Measurements from ENCODE around the gene GRK5.

Gene GRK5

DNA sequence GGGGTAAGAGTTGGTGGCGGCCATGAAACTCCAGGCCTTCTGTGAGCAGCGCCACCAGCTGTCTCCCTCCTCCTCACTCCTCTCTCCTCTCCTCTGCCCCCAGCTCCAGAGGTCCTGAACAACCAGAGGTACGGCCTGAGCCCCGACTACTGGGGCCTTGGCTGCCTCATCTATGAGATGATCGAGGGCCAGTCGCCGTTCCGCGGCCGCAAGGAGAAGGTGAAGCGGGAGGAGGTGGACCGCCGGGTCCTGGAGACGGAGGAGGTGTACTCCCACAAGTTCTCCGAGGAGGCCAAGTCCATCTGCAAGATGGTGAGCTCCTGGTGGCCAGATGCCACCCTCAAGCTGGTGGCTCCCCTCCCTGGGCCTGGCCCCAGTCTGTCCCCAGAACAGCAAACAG, 236.1 kb downstream of the GRK5 start:
- Histone ChIP-seq H3K9ac (ENCODE audit: low read length in 5 of 5) (no peak overlapping the region), H3K27me3 (ENCODE audit: control insufficient read depth in 5 of 5, insufficient read depth in 4 of 5, low read length in 5 of 5) (peaks cover 0 to 3% (median 0%) of the 10 kb centered on the region in 5 donors), H3K36me3 (ENCODE audit: control insufficient read depth in 5 of 5, insufficient read depth in 5 of 5, low read length in 5 of 5) (peaks cover 0 to 45% (median 24%) of the 10 kb centered on the region in 5 donors), H3K4me1 (ENCODE audit: control insufficient read depth in 5 of 5, insufficient read depth in 5 of 5, low read length in 5 of 5) (peaks cover 11 to 36% (median 18%) of the 10 kb centered on the region in 5 donors), H3K27ac (ENCODE audit: low read depth, low read length) (no peak overlapping the region), H3K9me3 (ENCODE audit: control insufficient read depth in 5 of 5, low read length in 5 of 5) (peaks cover 0 to 3% (median 0%) of the 10 kb centered on the region in 5 donors), H3K4me3 (ENCODE audit: low read depth in 1 of 5, low read length in 5 of 5) (no peak overlapping the region)

GRCh38 chr10:119443970-119444660, 236.7 kb downstream of the GRK5 start:
- Histone ChIP-seq H3K4me3 (ENCODE audit: low read depth in 1 of 5, low read length in 5 of 5) (no peak overlapping the region), H3K4me1 (ENCODE audit: control insufficient read depth in 5 of 5, insufficient read depth in 5 of 5, low read length in 5 of 5) (peaks cover 13 to 39% (median 18%) of the 10 kb centered on the region in 5 donors), H3K36me3 (ENCODE audit: control insufficient read depth in 5 of 5, insufficient read depth in 5 of 5, low read length in 5 of 5) (peaks cover 0 to 47% (median 30%) of the 10 kb centered on the region in 5 donors), H3K27me3 (ENCODE audit: control insufficient read depth in 5 of 5, insufficient read depth in 4 of 5, low read length in 5 of 5) (peaks cover 0 to 3% (median 0%) of the 10 kb centered on the region in 5 donors), H3K9me3 (ENCODE audit: control insufficient read depth in 5 of 5, low read length in 5 of 5) (peaks cover 0 to 1% (median 0%) of the 10 kb centered on the region in 5 donors), H3K27ac (ENCODE audit: low read depth, low read length) (no peak overlapping the region), H3K9ac (ENCODE audit: low read length in 5 of 5) (no peak overlapping the region)

DNA sequence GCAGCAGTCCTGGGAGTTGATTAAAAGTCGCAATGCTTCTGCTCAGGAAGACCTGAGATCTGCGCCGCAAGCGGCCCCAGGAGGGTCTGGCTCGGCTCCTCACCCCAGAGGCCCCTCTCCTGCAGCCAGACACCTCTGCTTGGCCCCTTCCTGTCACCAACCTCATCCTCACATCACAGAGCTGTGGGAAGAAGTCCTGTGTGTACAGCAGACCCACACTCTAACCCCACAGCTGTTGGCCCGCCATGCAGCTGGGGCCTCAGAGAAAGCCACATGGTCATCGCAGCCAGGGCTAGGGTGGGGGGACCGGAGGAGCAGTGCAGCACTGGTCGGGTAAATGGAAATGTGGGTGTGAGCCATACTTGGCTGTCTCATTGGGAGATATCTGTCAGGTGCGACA, 237.5 kb downstream of the GRK5 start:
- H3K36me3 ChIP-seq (ENCODE audit: control insufficient read depth in 5 of 5, insufficient read depth in 5 of 5, low read length in 5 of 5) = peaks cover 0 to 49% (median 33%) of the 10 kb centered on the region in 5 donors

GRCh38 chr10:119445311-119445934, 238.1 kb downstream of the GRK5 start:
- no peak overlapping the region for H3K27ac ChIP-seq (ENCODE audit: low read depth, low read length)
- H3K27me3 ChIP-seq (ENCODE audit: control insufficient read depth in 5 of 5, insufficient read depth in 4 of 5, low read length in 5 of 5) = peaks cover 0 to 3% (median 0%) of the 10 kb centered on the region in 5 donors
- H3K36me3 ChIP-seq (ENCODE audit: control insufficient read depth in 5 of 5, insufficient read depth in 5 of 5, low read length in 5 of 5) = peaks cover 0 to 55% (median 36%) of the 10 kb centered on the region in 5 donors
- peaks cover 19 to 48% (median 30%) of the 10 kb centered on the region in 5 donors for H3K4me1 ChIP-seq (ENCODE audit: control insufficient read depth in 5 of 5, insufficient read depth in 5 of 5, low read length in 5 of 5)
- no peak overlapping the region for H3K4me3 ChIP-seq (ENCODE audit: low read depth in 1 of 5, low read length in 5 of 5)
- H3K9me3 ChIP-seq (ENCODE audit: control insufficient read depth in 5 of 5, low read length in 5 of 5) = no peaks in the 10 kb centered on the region
- no peak overlapping the region for H3K9ac ChIP-seq (ENCODE audit: low read length in 5 of 5)

More for the DNA sequence above, 237.5 kb downstream of the GRK5 start:
- Histone ChIP-seq H3K27me3 (ENCODE audit: control insufficient read depth in 5 of 5, insufficient read depth in 4 of 5, low read length in 5 of 5) (peaks cover 0 to 3% (median 0%) of the 10 kb centered on the region in 5 donors), H3K4me1 (ENCODE audit: control insufficient read depth in 5 of 5, insufficient read depth in 5 of 5, low read length in 5 of 5) (peaks cover 14 to 43% (median 24%) of the 10 kb centered on the region in 5 donors), H3K9ac (ENCODE audit: low read length in 5 of 5) (no peak overlapping the region), H3K27ac (ENCODE audit: low read depth, low read length) (no peak overlapping the region), H3K4me3 (ENCODE audit: low read depth in 1 of 5, low read length in 5 of 5) (no peak overlapping the region), H3K9me3 (ENCODE audit: control insufficient read depth in 5 of 5, low read length in 5 of 5) (no peaks in the 10 kb centered on the region)

DNA sequence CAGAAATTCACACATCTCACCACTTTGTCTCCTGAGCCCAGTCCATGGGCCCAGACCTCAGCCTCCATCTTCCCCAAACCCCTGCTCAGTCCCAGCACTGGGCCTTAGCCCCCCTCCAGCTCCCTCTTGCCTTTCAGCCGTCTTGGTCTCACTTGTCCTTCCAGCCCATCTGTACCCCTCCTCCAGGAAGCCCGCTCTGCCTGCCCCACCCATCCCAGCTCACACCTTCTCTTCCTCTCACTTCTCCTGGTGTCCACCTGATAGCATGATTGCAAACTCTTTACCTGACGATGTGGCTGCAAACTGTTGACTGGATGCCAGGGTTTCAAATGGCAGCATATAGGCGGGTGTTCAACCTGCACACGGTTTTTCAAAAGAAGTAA, 238.6 kb downstream of the GRK5 start:
- H3K27ac ChIP-seq (ENCODE audit: low read depth, low read length) = no peak overlapping the region
- H3K9me3 ChIP-seq (ENCODE audit: control insufficient read depth in 5 of 5, low read length in 5 of 5) = no peaks in the 10 kb centered on the region
- no peak overlapping the region for H3K4me3 ChIP-seq (ENCODE audit: low read depth in 1 of 5, low read length in 5 of 5)
- no peak overlapping the region for H3K9ac ChIP-seq (ENCODE audit: low read length in 5 of 5)
- H3K4me1 ChIP-seq (ENCODE audit: control insufficient read depth in 5 of 5, insufficient read depth in 5 of 5, low read length in 5 of 5) = peaks cover 16 to 48% (median 30%) of the 10 kb centered on the region in 5 donors
- H3K36me3 ChIP-seq (ENCODE audit: control insufficient read depth in 5 of 5, insufficient read depth in 5 of 5, low read length in 5 of 5) = peaks cover 0 to 57% (median 36%) of the 10 kb centered on the region in 5 donors
- peaks cover 0 to 3% (median 0%) of the 10 kb centered on the region in 5 donors for H3K27me3 ChIP-seq (ENCODE audit: control insufficient read depth in 5 of 5, insufficient read depth in 4 of 5, low read length in 5 of 5)

GRCh38 chr10:119446441-119447277, 239.3 kb downstream of the GRK5 start:
- Histone ChIP-seq H3K9me3 (ENCODE audit: control insufficient read depth in 5 of 5, low read length in 5 of 5) (no peaks in the 10 kb centered on the region), H3K4me1 (ENCODE audit: control insufficient read depth in 5 of 5, insufficient read depth in 5 of 5, low read length in 5 of 5) (peaks cover 10 to 40% (median 25%) of the 10 kb centered on the region in 5 donors), H3K4me3 (ENCODE audit: low read depth in 1 of 5, low read length in 5 of 5) (no peak overlapping the region), H3K9ac (ENCODE audit: low read length in 5 of 5) (no peak overlapping the region), H3K27me3 (ENCODE audit: control insufficient read depth in 5 of 5, insufficient read depth in 4 of 5, low read length in 5 of 5) (no peaks in the 10 kb centered on the region), H3K36me3 (ENCODE audit: control insufficient read depth in 5 of 5, insufficient read depth in 5 of 5, low read length in 5 of 5) (peaks cover 0 to 63% (median 40%) of the 10 kb centered on the region in 5 donors), H3K27ac (ENCODE audit: low read depth, low read length) (no peak overlapping the region)

GRCh38 chr10:119447421-119447820, 240.1 kb downstream of the GRK5 start:
- H3K36me3 ChIP-seq (ENCODE audit: control insufficient read depth in 5 of 5, insufficient read depth in 5 of 5, low read length in 5 of 5) = peaks cover 0 to 70% (median 45%) of the 10 kb centered on the region in 5 donors
- H3K27me3 ChIP-seq (ENCODE audit: control insufficient read depth in 5 of 5, insufficient read depth in 4 of 5, low read length in 5 of 5) = no peaks in the 10 kb centered on the region
- no peak overlapping the region for H3K27ac ChIP-seq (ENCODE audit: low read depth, low read length)
- H3K4me1 ChIP-seq (ENCODE audit: control insufficient read depth in 5 of 5, insufficient read depth in 5 of 5, low read length in 5 of 5) = peaks cover 8 to 33% (median 21%) of the 10 kb centered on the region in 5 donors
- no peaks in the 10 kb centered on the region for H3K9me3 ChIP-seq (ENCODE audit: control insufficient read depth in 5 of 5, low read length in 5 of 5)
- no peak overlapping the region for H3K4me3 ChIP-seq (ENCODE audit: low read depth in 1 of 5, low read length in 5 of 5)
- H3K9ac ChIP-seq (ENCODE audit: low read length in 5 of 5) = no peak overlapping the region

GRCh38 chr10:119447823-119448546, 240.6 kb downstream of the GRK5 start:
- Histone ChIP-seq H3K36me3 (ENCODE audit: control insufficient read depth in 5 of 5, insufficient read depth in 5 of 5, low read length in 5 of 5) (peaks cover 0 to 74% (median 51%) of the 10 kb centered on the region in 5 donors), H3K4me1 (ENCODE audit: control insufficient read depth in 5 of 5, insufficient read depth in 5 of 5, low read length in 5 of 5) (peaks cover 8 to 32% (median 19%) of the 10 kb centered on the region in 5 donors), H3K9ac (ENCODE audit: low read length in 5 of 5) (no peak overlapping the region), H3K27me3 (ENCODE audit: control insufficient read depth in 5 of 5, insufficient read depth in 4 of 5, low read length in 5 of 5) (no peaks in the 10 kb centered on the region), H3K4me3 (ENCODE audit: low read depth in 1 of 5, low read length in 5 of 5) (no peak overlapping the region), H3K9me3 (ENCODE audit: control insufficient read depth in 5 of 5, low read length in 5 of 5) (no peaks in the 10 kb centered on the region), H3K27ac (ENCODE audit: low read depth, low read length) (no peak overlapping the region)
